NT2/D1 (cell line): Measurements from ENCODE around the gene TMEM256.
"Not testable (repeated sequence)": the region's sequence is repeated elsewhere in the genome, so short reads cannot be mapped to it uniquely, and the experiment has no call there.

Experiments
- SUZ12 ChIP-seq: IDR thresholded peaks from 2 replicates; pipeline ENCODE4 v1.6.1; 2011; ENCODE audit not compliant: insufficient read length, insufficient read depth; ENCODE audit errors: extremely low read depth
- YY1 ChIP-seq: IDR thresholded peaks from 2 replicates; pipeline ENCODE4 v1.6.1; 2011; ENCODE audit not compliant: insufficient read length, insufficient read depth

DNA sequence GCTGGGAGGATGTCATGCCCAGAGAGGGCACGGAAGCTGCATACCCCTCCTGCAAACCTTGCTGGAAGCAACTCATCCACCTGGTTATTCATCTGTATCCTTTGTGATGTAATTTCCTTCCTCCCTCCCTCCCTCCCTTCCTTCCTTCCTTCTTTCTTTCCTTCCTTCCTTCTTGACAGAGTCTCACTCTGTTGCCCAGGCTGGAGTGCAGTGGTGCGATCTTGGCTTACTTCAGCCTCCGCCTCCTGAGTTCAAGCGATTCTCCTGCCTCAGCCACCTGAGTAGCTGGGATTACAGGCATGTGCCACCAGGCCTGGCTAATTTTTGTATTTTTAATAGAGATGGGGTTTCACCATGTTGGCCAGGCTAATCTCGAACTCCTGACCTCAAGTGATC lies 35.3 kb downstream of the TMEM256 start:
- TF ChIP-seq SUZ12, YY1: not testable (repeated sequence)
